GM12874 (cell line): ENCODE data around the gene THOC5.
A peak's percentile ranks its signal among the peaks of the same experiment; 100 is the strongest.

Experiments used
- TF ChIP-seq, protein P1 (sequence below): IDR thresholded peaks from 2 replicates; pipeline ENCODE4 v1.5.1; 2011; ENCODE audit warnings: low read depth, mild to moderate bottlenecking, control low read depth, low read length, moderate library complexity; ENCODE audit not compliant: insufficient read depth

Gene THOC5

DNA sequence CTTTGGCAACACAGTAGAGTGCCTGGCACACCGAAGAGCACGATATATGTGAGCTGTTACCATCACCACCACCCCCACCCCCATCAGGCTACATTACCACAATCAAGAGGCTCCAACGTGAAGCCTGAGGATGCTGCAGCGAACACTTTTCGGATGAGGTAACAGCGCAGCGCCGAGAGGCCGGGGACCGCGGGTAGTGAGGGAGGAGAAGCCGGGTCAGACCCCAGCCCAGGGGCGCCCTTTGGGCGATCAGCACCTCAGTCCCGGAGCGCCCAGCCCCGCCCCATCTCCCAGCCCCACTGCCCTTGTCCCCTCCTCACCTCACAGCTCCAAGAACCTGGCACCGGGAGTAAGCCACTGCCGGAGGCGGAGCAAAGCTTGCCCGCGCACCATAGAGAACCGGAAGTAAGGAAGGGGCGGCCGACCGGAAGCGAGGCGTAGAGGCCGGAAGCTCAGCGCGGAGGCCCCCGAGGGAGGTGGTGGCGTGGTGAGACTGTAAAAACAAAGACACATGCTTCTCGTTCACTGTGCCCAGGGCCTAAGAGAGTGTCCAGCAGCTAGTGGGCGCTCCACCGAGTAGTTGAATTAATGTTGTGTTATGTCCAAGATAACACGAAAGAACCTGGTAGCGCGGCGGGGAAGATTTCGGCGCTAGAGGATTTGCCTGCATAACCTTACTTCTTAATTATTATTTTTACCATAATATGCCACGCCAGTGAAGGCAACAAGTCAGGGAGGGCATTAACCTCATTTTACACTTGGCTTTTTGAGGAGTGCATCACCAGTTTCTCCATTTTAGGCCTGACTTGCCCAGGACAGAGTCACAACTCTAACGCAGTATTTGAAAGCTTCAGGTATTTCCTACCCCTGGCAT is at the start of gene THOC5:
TSS of gene THOC5 (minus strand) at position 407 of the 874 bp plus-strand sequence. CDS start 4,610 bp downstream, outside the sequence.
- TF ChIP-seq, protein P1, sequence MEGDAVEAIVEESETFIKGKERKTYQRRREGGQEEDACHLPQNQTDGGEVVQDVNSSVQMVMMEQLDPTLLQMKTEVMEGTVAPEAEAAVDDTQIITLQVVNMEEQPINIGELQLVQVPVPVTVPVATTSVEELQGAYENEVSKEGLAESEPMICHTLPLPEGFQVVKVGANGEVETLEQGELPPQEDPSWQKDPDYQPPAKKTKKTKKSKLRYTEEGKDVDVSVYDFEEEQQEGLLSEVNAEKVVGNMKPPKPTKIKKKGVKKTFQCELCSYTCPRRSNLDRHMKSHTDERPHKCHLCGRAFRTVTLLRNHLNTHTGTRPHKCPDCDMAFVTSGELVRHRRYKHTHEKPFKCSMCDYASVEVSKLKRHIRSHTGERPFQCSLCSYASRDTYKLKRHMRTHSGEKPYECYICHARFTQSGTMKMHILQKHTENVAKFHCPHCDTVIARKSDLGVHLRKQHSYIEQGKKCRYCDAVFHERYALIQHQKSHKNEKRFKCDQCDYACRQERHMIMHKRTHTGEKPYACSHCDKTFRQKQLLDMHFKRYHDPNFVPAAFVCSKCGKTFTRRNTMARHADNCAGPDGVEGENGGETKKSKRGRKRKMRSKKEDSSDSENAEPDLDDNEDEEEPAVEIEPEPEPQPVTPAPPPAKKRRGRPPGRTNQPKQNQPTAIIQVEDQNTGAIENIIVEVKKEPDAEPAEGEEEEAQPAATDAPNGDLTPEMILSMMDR = peak; percentile 55

DNA sequence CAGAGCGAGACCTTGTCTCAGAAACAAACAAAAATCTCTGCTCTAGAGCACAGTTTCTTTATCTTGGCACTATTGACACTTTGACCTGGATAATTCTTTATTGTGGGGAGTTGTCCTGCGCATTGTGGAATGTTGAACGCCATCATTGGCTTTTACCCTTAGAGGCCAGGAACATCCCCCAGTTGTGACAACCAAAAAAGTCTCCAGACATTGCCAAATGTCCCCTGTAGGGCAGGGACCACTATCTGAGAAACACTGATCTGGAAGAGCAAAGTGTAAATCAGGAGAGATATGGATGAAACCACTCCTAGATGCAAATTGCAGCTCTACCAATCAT is 45.1 kb upstream of the THOC5 start:
- TF ChIP-seq, protein P1 = no peak

DNA sequence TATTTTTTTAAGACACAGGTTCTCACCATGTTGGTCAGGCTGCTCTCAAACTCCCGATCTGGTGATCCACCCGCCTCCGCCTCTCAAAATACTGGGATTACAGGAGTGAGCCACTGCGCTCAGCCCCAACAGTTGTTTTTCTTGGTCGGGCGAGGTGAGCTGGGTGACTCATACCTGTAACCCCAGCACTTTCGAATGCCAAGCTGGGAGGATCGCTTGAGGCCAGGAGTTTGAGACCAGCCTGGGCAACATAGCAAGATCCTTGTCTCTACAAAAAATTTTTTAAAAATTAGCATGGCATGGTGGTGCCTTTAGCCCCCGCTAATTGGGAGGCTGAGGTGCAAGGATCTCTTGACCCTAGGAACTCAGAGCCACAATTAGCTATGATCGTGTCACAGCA is 42.9 kb upstream of the THOC5 start:
- TF ChIP-seq, protein P1 = no peak

DNA sequence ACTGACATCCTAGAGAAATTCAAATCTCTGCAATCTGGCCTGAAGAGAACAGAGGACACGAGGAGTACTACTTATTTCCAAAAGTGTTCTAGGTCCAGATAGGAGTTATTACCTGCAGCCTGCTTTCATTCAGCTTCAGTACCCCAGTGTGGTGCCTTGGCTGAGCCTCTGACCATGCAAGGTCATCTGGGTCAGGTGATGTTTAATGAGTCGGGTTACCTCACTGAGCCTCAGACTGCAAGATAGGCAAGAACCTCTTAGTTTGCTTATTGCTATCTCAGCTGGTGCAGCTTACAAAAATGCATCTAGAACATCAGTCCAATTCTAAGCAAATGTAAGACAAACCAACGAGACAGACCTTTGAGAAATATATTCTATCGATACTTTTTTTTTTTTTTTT is 40.4 kb upstream of the THOC5 start:
- TF ChIP-seq, protein P1 = no peak

DNA sequence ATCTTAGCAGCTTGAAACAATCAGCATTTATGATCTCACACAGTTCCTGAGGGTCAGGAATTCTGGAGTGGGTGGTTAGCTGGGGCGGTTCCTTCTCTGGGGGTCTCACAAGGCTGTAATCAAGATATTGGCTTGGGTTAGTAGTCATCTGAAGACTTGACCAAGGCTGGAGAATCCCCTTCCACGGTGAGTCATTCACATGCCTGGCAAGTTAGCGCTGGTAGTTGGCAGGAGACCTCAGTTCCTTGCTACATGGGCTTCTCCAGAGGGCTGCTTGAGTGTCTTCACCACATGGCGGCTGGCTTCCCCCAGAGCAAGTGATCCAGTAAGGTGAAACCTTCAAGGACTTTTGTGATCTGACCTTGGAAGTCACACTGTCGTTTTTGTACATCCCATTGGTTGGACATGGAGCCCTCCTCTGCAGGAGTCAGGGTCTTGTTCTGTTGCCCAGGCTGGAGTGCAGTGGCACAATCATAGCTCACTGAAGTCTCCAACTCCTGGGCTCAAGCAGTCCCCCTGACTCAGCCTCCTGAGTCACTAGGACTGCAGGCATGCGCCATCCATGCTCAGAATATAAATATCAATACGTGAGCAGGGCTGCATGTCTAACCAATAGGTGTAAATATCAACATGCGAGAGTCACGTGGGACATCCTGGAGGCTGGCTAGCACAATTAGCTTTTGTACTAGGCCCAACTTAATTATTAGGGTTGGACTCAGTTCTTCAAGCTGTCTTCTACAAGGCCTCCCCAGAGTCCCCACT is 34.6 kb upstream of the THOC5 start:
- TF ChIP-seq, protein P1 = no peak

DNA sequence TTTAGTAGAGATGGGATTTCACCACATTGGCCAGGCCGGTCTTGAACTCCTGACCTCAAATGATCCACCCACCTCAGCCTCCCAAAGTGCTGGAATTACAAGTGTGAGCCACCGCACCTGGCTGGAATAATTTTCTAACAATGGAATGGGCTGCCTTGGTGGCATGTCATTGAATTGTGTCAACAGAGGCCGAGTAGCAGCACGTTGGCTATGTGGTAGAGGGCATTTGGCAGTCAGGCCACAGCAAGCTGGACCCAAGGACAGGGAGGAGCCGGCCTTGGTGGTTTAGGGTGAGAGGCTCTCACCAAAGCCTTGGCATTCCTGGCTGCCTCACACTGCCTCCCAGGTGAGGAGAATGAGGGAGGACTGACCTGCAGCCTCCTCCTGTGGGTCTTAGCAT is 31.4 kb upstream of the THOC5 start:
- TF ChIP-seq, protein P1 = no peak

DNA sequence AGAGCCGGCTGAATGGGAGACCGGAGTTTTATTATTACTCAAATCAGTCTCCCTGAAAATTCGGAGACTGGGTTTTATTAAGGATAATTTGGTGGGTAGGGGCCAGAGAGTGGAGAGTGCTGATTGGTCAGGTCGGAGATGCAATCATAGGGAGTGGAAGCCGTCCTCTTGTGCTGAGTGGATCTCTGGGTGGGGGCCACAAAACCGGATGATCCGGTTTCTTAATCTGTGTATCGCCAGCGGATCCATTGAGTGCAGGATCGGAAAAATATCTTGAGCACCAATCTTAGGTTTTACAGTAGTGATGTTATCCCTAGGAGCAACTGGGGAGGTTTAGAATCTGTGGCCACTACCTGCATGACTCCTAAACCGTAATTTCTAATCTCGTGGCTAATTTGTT is 28.2 kb upstream of the THOC5 start:
- TF ChIP-seq, protein P1 = no peak
